Mucosa of stomach (tissue), 1 donor: ENCODE measurements around the gene CTNS.

Source experiments
- H3K27me3 ChIP-seq: one replicate; pipeline ENCODE4 v1.7.0; 2013; ENCODE audit warnings: mild to moderate bottlenecking, low read length; ENCODE audit not compliant: control insufficient read depth, insufficient read depth
- H3K36me3 ChIP-seq: one replicate; pipeline ENCODE4 v1.7.0; 2013; ENCODE audit warnings: low read length; ENCODE audit not compliant: control insufficient read depth, insufficient read depth
- H3K4me1 ChIP-seq: one replicate; pipeline ENCODE4 v1.7.0; 2013; ENCODE audit warnings: mild to moderate bottlenecking, low read length; ENCODE audit not compliant: control insufficient read depth, insufficient read depth
- H3K4me3 ChIP-seq: one replicate; pipeline ENCODE4 v1.7.0; 2013; ENCODE audit warnings: low read length
- H3K9ac ChIP-seq: one replicate; pipeline ENCODE4 v1.7.0; 2013; ENCODE audit warnings: mild to moderate bottlenecking, low read length, moderate library complexity
- H3K9me3 ChIP-seq: one replicate; pipeline ENCODE4 v1.7.0; 2013; ENCODE audit warnings: mild to moderate bottlenecking, low read length, moderate library complexity; ENCODE audit not compliant: control insufficient read depth
- donor health status: Pancreatic carcinoma.

Gene CTNS

GRCh38 chr17:3602499-3602898 lies 34.1 kb upstream of the CTNS start:
- no peaks in the 10 kb centered on the region for H3K27me3 ChIP-seq
- no peaks in the 10 kb centered on the region for H3K4me1 ChIP-seq
- no peaks in the 10 kb centered on the region for H3K9me3 ChIP-seq
- H3K9ac ChIP-seq: no peak overlapping the region
- no peaks in the 10 kb centered on the region for H3K36me3 ChIP-seq
- no peak overlapping the region for H3K4me3 ChIP-seq

GRCh38 chr17:3603119-3603869 lies 33.3 kb upstream of the CTNS start:
- no peaks in the 10 kb centered on the region for H3K27me3 ChIP-seq
- no peak overlapping the region for H3K9ac ChIP-seq
- H3K4me1 ChIP-seq: no peaks in the 10 kb centered on the region
- H3K9me3 ChIP-seq: no peaks in the 10 kb centered on the region
- no peak overlapping the region for H3K4me3 ChIP-seq
- no peaks in the 10 kb centered on the region for H3K36me3 ChIP-seq

- H3K36me3 ChIP-seq: no peaks in the 10 kb centered on the region
These were observed 32.7 kb upstream of the CTNS start for GRCh38 chr17:3603870-3604259.

GRCh38 chr17:3609689-3610088 lies 26.9 kb upstream of the CTNS start:
- no peaks in the 10 kb centered on the region for H3K36me3 ChIP-seq
- no peaks in the 10 kb centered on the region for H3K4me1 ChIP-seq
- no peaks in the 10 kb centered on the region for H3K27me3 ChIP-seq
- H3K9me3 ChIP-seq: no peaks in the 10 kb centered on the region
- no peak overlapping the region for H3K4me3 ChIP-seq
- H3K9ac ChIP-seq: no peak overlapping the region

More at GRCh38 chr17:3603870-3604259, 32.7 kb upstream of the CTNS start:
- H3K4me1 ChIP-seq: no peaks in the 10 kb centered on the region
- no peaks in the 10 kb centered on the region for H3K27me3 ChIP-seq
- H3K9me3 ChIP-seq: no peaks in the 10 kb centered on the region
- H3K9ac ChIP-seq: no peak overlapping the region
- no peak overlapping the region for H3K4me3 ChIP-seq

- Histone ChIP-seq H3K4me3 (no peak overlapping the region), H3K9me3 (no peaks in the 10 kb centered on the region), H3K9ac (no peak overlapping the region), H3K27me3 (no peaks in the 10 kb centered on the region), H3K36me3 (no peaks in the 10 kb centered on the region), H3K4me1 (no peaks in the 10 kb centered on the region)
These were observed 26.0 kb upstream of the CTNS start for GRCh38 chr17:3610523-3610922.

- Histone ChIP-seq H3K9me3 (no peaks in the 10 kb centered on the region), H3K4me1 (no peaks in the 10 kb centered on the region), H3K4me3 (no peak overlapping the region), H3K36me3 (peaks cover 4% of the 10 kb centered on the region), H3K27me3 (no peaks in the 10 kb centered on the region), H3K9ac (no peak overlapping the region)
These were observed 23.4 kb upstream of the CTNS start for GRCh38 chr17:3613124-3613523.

GRCh38 chr17:3615160-3615870 lies 21.2 kb upstream of the CTNS start:
- H3K9me3 ChIP-seq: no peaks in the 10 kb centered on the region
- peaks cover 4% of the 10 kb centered on the region for H3K36me3 ChIP-seq
- H3K27me3 ChIP-seq: no peaks in the 10 kb centered on the region
- no peak overlapping the region for H3K4me3 ChIP-seq
- no peak overlapping the region for H3K9ac ChIP-seq
- no peaks in the 10 kb centered on the region for H3K4me1 ChIP-seq

GRCh38 chr17:3621146-3621720 lies 15.3 kb upstream of the CTNS start:
- Histone ChIP-seq H3K9me3 (no peaks in the 10 kb centered on the region), H3K27me3 (no peaks in the 10 kb centered on the region), H3K36me3 (peaks cover 5% of the 10 kb centered on the region), H3K9ac (no peak overlapping the region), H3K4me3 (no peak overlapping the region), H3K4me1 (no peaks in the 10 kb centered on the region)

- Histone ChIP-seq H3K27me3 (no peaks in the 10 kb centered on the region), H3K4me3 (no peak overlapping the region), H3K9me3 (no peaks in the 10 kb centered on the region), H3K36me3 (peaks cover 4% of the 10 kb centered on the region), H3K4me1 (no peaks in the 10 kb centered on the region), H3K9ac (no peak overlapping the region)
These were observed 13.5 kb upstream of the CTNS start for GRCh38 chr17:3622977-3623594.

GRCh38 chr17:3626831-3627768 lies 9.5 kb upstream of the CTNS start:
- peaks cover 9% of the 10 kb centered on the region for H3K36me3 ChIP-seq
- H3K9me3 ChIP-seq: no peaks in the 10 kb centered on the region
- H3K27me3 ChIP-seq: no peaks in the 10 kb centered on the region
- H3K4me3 ChIP-seq: no peak overlapping the region
- no peak overlapping the region for H3K9ac ChIP-seq
- no peaks in the 10 kb centered on the region for H3K4me1 ChIP-seq

GRCh38 chr17:3627769-3628167 lies 8.8 kb upstream of the CTNS start:
- H3K4me3 ChIP-seq: no peak overlapping the region
- H3K27me3 ChIP-seq: no peaks in the 10 kb centered on the region
- no peaks in the 10 kb centered on the region for H3K9me3 ChIP-seq
- peaks cover 14% of the 10 kb centered on the region for H3K36me3 ChIP-seq
- no peak overlapping the region for H3K9ac ChIP-seq
- H3K4me1 ChIP-seq: no peaks in the 10 kb centered on the region
